Measurements from ENCODE around the gene CDK12. TPM values are rescaled to one million over a fixed set of nuclear protein-coding genes. Genes with fewer than 3 reads are reported as not detected.

The CDK12 gene
- total RNA-seq, 2 donors from 2014 or later, result 37.7 to 75.8 TPM

DNA sequence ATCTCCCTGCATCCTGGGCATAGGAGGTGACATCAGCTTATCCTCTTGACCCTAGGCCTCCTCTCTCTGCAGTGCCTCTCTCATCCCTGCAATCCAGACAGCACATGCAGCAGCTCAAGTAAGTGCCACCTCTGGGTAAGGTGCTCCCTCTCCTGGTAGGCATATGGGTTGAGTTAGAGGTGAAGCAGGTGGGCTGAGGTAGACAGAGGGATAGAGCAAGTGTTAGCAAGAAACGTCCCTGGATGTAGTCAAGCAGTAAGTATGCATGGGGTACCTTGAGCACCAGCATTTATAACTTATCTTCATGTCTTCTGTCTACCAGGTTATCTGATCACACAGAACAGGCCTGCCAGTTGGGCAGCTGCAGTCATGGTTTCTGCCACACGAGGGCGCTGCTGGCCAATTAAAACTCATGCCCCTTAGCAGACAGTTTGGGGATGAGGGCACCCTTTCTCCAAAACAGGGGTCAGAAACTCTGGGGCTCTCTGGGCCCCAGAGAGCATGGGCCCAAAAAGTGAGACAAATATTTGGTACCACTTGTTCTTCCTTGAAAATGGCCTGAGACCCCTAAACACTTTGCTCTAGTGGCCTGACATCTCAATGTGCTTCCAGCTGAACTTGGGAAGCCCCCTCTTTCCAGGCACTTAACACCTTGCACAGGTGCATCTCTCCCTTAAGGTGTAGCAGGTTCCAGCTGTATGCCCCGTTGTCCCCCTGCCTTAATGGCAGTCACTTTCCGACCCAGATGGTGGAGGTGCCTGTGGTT lies 86.6 kb downstream of the CDK12 start:
- Histone ChIP-seq H3K36me3 (peaks cover 0 to 9% of the 10 kb centered on the region in 2 donors), H3K9me3 (no peaks in the 10 kb centered on the region), H3K27me3 (replicated peaks; ENCODE audit: insufficient read depth) (no peaks in the 10 kb centered on the region), H3K27ac (no peak overlapping the region), H3K4me3 (no peak overlapping the region), H3K4me1 (replicated peaks) (no peaks in the 10 kb centered on the region)
- 29% methylated on average over 5 of the region's 5 CpGs for WGBS
- intact Hi-C loops (cut with DNase I), result loop anchor here (5.0 kb wide), 1 partner anchor 74 kb away; no protein-coding TSS in a partner anchor
- peak; percentile 56 for DNase-seq (ENCODE audit: low spot score)
- TF ChIP-seq, protein P1, sequence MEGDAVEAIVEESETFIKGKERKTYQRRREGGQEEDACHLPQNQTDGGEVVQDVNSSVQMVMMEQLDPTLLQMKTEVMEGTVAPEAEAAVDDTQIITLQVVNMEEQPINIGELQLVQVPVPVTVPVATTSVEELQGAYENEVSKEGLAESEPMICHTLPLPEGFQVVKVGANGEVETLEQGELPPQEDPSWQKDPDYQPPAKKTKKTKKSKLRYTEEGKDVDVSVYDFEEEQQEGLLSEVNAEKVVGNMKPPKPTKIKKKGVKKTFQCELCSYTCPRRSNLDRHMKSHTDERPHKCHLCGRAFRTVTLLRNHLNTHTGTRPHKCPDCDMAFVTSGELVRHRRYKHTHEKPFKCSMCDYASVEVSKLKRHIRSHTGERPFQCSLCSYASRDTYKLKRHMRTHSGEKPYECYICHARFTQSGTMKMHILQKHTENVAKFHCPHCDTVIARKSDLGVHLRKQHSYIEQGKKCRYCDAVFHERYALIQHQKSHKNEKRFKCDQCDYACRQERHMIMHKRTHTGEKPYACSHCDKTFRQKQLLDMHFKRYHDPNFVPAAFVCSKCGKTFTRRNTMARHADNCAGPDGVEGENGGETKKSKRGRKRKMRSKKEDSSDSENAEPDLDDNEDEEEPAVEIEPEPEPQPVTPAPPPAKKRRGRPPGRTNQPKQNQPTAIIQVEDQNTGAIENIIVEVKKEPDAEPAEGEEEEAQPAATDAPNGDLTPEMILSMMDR (IDR thresholded peaks at IDR 0.05), result peak; percentile 71 to 96 (median 94)
- TF ChIP-seq POLR2A (IDR thresholded peaks at IDR 0.05), result no peak

DNA sequence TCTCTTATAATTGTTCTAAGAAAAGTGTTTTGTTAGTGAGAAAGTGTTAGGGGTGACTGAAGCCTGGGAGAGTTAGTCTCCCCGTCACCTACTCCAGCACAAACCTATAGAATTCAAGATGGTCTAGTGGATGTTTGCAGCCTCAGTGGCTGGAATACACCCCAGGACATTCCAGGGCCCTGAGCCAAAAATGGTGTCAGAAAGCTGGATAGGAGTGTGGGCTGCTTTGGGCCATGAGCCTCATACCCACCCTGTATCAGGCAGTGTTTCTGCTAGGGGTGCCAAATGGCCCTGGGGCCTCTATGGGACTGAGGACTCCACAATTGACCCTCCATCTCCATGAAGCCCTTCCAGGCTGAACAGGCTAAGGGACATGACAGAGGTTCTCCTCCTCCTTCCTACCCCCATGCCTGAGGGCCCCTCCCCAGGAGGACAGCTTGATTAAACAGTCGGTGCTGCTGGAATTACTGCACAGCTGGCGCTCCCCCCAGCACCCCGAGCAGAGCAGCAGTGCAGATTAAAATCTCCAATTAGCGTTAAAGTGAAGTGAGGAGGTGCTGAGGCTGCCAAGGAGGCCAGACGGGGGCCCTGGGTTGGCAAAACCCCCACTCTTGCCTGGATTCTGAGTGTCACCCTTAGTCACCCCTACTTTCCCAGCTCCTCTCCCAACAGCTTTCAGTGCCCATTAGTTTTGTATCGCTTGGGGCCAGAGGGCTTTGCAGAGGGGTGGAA lies 87.4 kb downstream of the CDK12 start:
- DNase-seq (ENCODE audit: low spot score), result no peak
- peaks cover 1 to 9% of the 10 kb centered on the region in 2 donors for H3K36me3 ChIP-seq

DNA sequence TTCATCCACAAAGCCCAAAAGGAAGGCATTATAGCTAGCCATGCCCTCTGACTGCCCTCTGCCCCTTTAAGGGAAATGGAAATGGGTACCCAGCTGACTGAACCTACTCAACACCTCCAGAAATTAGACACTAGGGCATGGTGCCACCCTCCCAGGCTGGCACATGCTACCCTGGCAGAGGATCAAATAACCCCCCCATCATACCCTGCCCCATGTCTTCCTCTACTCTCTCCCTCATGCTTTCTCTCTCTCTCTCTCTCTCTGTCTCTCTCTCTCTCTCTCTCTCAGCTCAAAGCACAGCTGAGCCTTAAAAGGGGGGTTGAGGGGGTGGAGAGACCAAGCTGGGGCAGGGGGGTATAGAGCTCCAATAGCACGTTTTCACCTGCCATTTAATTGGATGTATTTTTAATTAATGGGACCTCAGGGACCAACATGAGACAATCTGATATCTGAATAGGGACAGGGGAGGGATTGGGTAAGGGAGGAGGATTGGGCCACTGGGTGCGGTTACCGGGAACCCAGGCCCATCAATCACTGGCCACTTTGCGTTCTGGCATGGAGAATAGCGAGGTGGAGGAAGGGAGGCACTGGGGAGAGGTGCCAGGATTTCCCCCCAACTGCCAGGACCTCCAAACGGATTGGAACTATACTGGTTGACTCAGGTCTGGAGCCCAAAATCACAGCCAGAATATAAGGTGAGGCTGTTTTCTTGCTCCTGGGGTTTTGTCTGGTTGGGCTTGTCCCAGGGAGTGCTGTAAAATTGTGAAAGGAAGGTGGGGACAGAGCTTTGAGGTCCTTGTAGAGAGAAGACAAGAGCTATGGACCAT lies 88.7 kb downstream of the CDK12 start:
- Histone ChIP-seq H3K4me3 (no peak overlapping the region), H3K4me1 (replicated peaks) (no peaks in the 10 kb centered on the region), H3K27ac (no peak overlapping the region), H3K9me3 (no peaks in the 10 kb centered on the region), H3K27me3 (replicated peaks; ENCODE audit: insufficient read depth) (no peaks in the 10 kb centered on the region), H3K36me3 (peaks cover 3 to 9% of the 10 kb centered on the region in 2 donors)
- intact Hi-C loops (cut with DNase I), result loop anchor here (5.0 kb wide), 1 partner anchor 72 kb away; no protein-coding TSS in a partner anchor
- TF ChIP-seq POLR2AphosphoS5 (IDR thresholded peaks at IDR 0.05), result no peak
- TF ChIP-seq, protein P1 (IDR thresholded peaks at IDR 0.05), result no peak
- TF ChIP-seq POLR2A (IDR thresholded peaks at IDR 0.05), result no peak
- no peak for DNase-seq (ENCODE audit: low spot score)
- 74% methylated on average over 6 of the region's 6 CpGs for WGBS

More for the DNA sequence above, 87.4 kb downstream of the CDK12 start:
- Histone ChIP-seq H3K27me3 (replicated peaks; ENCODE audit: insufficient read depth) (no peaks in the 10 kb centered on the region), H3K9me3 (no peaks in the 10 kb centered on the region), H3K4me1 (replicated peaks) (no peaks in the 10 kb centered on the region), H3K4me3 (no peak overlapping the region), H3K27ac (no peak overlapping the region)
- intact Hi-C loops (cut with DNase I), result loop anchor here (5.0 kb wide), 1 partner anchor 74 kb away; no protein-coding TSS in a partner anchor
- WGBS, result 63% methylated on average over 7 of the region's 7 CpGs
- TF ChIP-seq, protein P1 (IDR thresholded peaks at IDR 0.05), result no peak
- TF ChIP-seq POLR2AphosphoS5 (IDR thresholded peaks at IDR 0.05) (no peak), POLR2A (IDR thresholded peaks at IDR 0.05) (no peak)

DNA sequence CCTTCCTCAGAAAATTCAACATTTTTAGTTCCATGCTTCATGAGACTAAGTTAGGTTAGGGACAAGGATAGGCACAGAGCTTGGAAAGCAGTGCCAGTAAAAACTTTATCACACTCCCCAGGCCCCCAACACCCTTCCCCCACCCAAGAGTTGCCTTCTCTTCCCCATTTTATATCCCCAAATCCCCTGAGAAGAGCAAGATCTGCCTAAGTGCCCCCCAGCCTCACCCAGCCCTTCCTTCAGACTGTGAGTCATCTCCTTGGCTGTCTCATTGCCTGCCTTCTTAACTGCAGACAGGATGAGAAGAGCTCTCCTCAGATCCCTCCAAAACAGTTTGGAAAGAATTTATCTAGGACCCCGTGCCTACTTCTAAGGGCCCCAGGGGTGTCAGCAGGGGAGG lies 90.6 kb downstream of the CDK12 start:
- peaks cover 4 to 6% of the 10 kb centered on the region in 2 donors for H3K36me3 ChIP-seq
- H3K4me3 ChIP-seq, result no peak overlapping the region
- intact Hi-C loops (cut with DNase I), result no loop called here
- no peaks in the 10 kb centered on the region for H3K27me3 ChIP-seq (replicated peaks; ENCODE audit: insufficient read depth)
- H3K27ac ChIP-seq, result no peak overlapping the region
- no peaks in the 10 kb centered on the region for H3K4me1 ChIP-seq (replicated peaks)
- 95% methylated on average over 1 of the region's 1 CpG for WGBS
- TF ChIP-seq, protein P1 (IDR thresholded peaks at IDR 0.05), result no peak
- TF ChIP-seq POLR2AphosphoS5 (IDR thresholded peaks at IDR 0.05) (no peak), POLR2A (IDR thresholded peaks at IDR 0.05) (no peak)
- DNase-seq (ENCODE audit: low spot score), result no peak
- no peaks in the 10 kb centered on the region for H3K9me3 ChIP-seq

Measured in prostate gland (tissue), 2 donors.